HG03558 (cell line): ENCODE data around the gene PDCL2.

Source experiments
- ATAC-seq: cut with Tn5 transposase; IDR thresholded peaks from one replicate; pipeline ENCODE4 v1.9.1; 2021; ENCODE audit warnings: moderate number of reproducible peaks; ENCODE audit not compliant: unreplicated experiment; ENCODE audit errors: extremely low read depth

Gene PDCL2

GRCh38 chr4:55545151-55545550, 46.9 kb downstream of the PDCL2 start:
- no peak for ATAC-seq

- ATAC-seq, result no peak
These were observed 48.2 kb downstream of the PDCL2 start for GRCh38 chr4:55543858-55544257.

GRCh38 chr4:55540271-55540670, 51.8 kb downstream of the PDCL2 start:
- no peak for ATAC-seq

- ATAC-seq, result no peak
These were observed 52.4 kb downstream of the PDCL2 start for GRCh38 chr4:55539658-55540057.

- ATAC-seq, result no peak
These were observed 53.5 kb downstream of the PDCL2 start for GRCh38 chr4:55538531-55538930.

GRCh38 chr4:55534306-55534705, 57.7 kb downstream of the PDCL2 start:
- ATAC-seq, result no peak

- no peak for ATAC-seq
These were observed 61.4 kb downstream of the PDCL2 start for GRCh38 chr4:55530691-55531090.

GRCh38 chr4:55530167-55530566, 61.9 kb downstream of the PDCL2 start:
- ATAC-seq, result no peak

- ATAC-seq, result no peak
These were observed 63.6 kb downstream of the PDCL2 start for GRCh38 chr4:55528491-55528890.

GRCh38 chr4:55524844-55525571, 67.0 kb downstream of the PDCL2 start:
- ATAC-seq, result no peak

- no peak for ATAC-seq
These were observed 73.6 kb downstream of the PDCL2 start for GRCh38 chr4:55518442-55518841.

- ATAC-seq, result no peak
These were observed 74.4 kb downstream of the PDCL2 start for GRCh38 chr4:55517526-55518229.

- ATAC-seq, result no peak
These were observed 79.0 kb downstream of the PDCL2 start for GRCh38 chr4:55512922-55513571.

GRCh38 chr4:55512077-55512476, 80.0 kb downstream of the PDCL2 start:
- ATAC-seq, result no peak

- no peak for ATAC-seq
These were observed 81.4 kb downstream of the PDCL2 start for GRCh38 chr4:55510685-55511084.

GRCh38 chr4:55509266-55509665, 82.8 kb downstream of the PDCL2 start:
- no peak for ATAC-seq

GRCh38 chr4:55507612-55508011, 84.4 kb downstream of the PDCL2 start:
- no peak for ATAC-seq
